Neural cell (in vitro differentiated cells): ENCODE measurements around the gene TAOK3. TPM values are rescaled to one million over a fixed set of nuclear protein-coding genes. Genes with fewer than 3 reads are reported as not detected.
A peak's percentile ranks its signal among the peaks of the same experiment; 100 is the strongest.

ENCODE experiments used
- H2AFZ ChIP-seq: fragments of 200-600, 300-800 bp; sonication (generic), shearing (Covaris generic); 2 replicates; pipeline ENCODE4 v1.6.0; 2014; ENCODE audit warnings: low read depth, mild to moderate bottlenecking, antibody characterized with exemption, low read length, moderate library complexity
- H3F3A ChIP-seq: fragments of 200-600 bp; shearing (Covaris generic); 2 replicates; pipeline ENCODE4 v1.6.1; 2016; ENCODE audit warnings: mild to moderate bottlenecking, moderate library complexity, mixed read lengths, antibody characterized with exemption, low read length; ENCODE audit not compliant: insufficient read depth, poor library complexity, severe bottlenecking
- H3K27ac ChIP-seq: fragments of 200-600, 300-800 bp; sonication (generic), shearing (Covaris generic); 2 replicates; pipeline ENCODE4 v1.5.1; 2014; ENCODE audit warnings: mild to moderate bottlenecking, low read length, moderate library complexity
- H3K27me3 ChIP-seq: fragments of 300-800, 200-600 bp; sonication (generic), shearing (Covaris generic); 2 replicates; pipeline ENCODE4 v1.6.0; 2014; ENCODE audit warnings: mild to moderate bottlenecking, low read depth, low read length, moderate library complexity; ENCODE audit not compliant: insufficient read depth
- H3K36me3 ChIP-seq: fragments of 300-800, 200-600 bp; sonication (generic), shearing (Covaris generic); 2 replicates; pipeline ENCODE4 v1.5.1; 2014; ENCODE audit warnings: mild to moderate bottlenecking, antibody characterized with exemption, low read length, moderate library complexity; ENCODE audit not compliant: insufficient read depth
- H3K4me2 ChIP-seq: fragments of 300-800, 200-600 bp; sonication (generic), shearing (Covaris generic); 2 replicates; pipeline ENCODE4 v1.6.0; 2014; ENCODE audit warnings: mild to moderate bottlenecking, low read length
- H3K4me3 ChIP-seq: fragments of 300-800, 200-600 bp; sonication (generic), shearing (Covaris generic); 2 replicates; pipeline ENCODE4 v1.5.1; 2014; ENCODE audit warnings: mild to moderate bottlenecking, low read length, moderate library complexity
- H3K79me2 ChIP-seq: fragments of 200-600 bp; shearing (Covaris generic); replicated peaks from 2 replicates; pipeline ENCODE4 v1.6.0; 2014; ENCODE audit warnings: mild to moderate bottlenecking, low read length, moderate library complexity; ENCODE audit not compliant: insufficient read depth
- H3K9ac ChIP-seq: fragments of 300-800, 200-600 bp; sonication (generic), shearing (Covaris generic); 2 replicates; pipeline ENCODE4 v1.6.1; 2016; ENCODE audit warnings: mild to moderate bottlenecking, low read length, mixed read lengths
- H3K9me2 ChIP-seq: fragments of 200-600 bp; shearing (Covaris generic); 2 replicates; pipeline ENCODE4 v1.6.1; 2016; ENCODE audit warnings: mild to moderate bottlenecking, low read length, mixed read lengths; ENCODE audit not compliant: insufficient read depth
- H3K9me3 ChIP-seq: fragments of 200-600, 300-800 bp; sonication (generic), shearing (Covaris generic); 2 replicates; pipeline ENCODE4 v1.6.1; 2016; ENCODE audit warnings: mild to moderate bottlenecking, mixed run types, low read length, moderate library complexity, mixed read lengths
- H4K20me1 ChIP-seq: fragments of 200-600 bp; shearing (Covaris generic); 2 replicates; pipeline ENCODE4 v1.6.1; 2016; ENCODE audit warnings: mild to moderate bottlenecking, mixed run types; ENCODE audit not compliant: insufficient read depth
- CTCF ChIP-seq: fragments of 450-650 bp; IDR thresholded peaks from 2 replicates; pipeline ENCODE4 v1.5.1; 2014; ENCODE audit warnings: antibody characterized with exemption, mild to moderate bottlenecking, moderate library complexity; ENCODE audit not compliant: poor library complexity, severe bottlenecking
- EP300 ChIP-seq: fragments of 450-650 bp; conservative IDR thresholded peaks from 2 replicates; pipeline ENCODE4 v1.6.1; 2014; ENCODE audit warnings: antibody characterized with exemption, mild to moderate bottlenecking, moderate library complexity; ENCODE audit not compliant: poor library complexity, severe bottlenecking
- EZH2 ChIP-seq: fragments of 200-600, 300-800 bp; shearing (Covaris generic), sonication (generic); IDR thresholded peaks from 2 replicates; pipeline ENCODE4 v1.6.1; 2014; ENCODE audit warnings: antibody characterized with exemption, low read length, borderline replicate concordance, mild to moderate bottlenecking; ENCODE audit not compliant: insufficient read depth, poor library complexity, severe bottlenecking
- MXI1 ChIP-seq: fragments of 450-650 bp; conservative IDR thresholded peaks from 2 replicates; pipeline ENCODE4 v1.6.1; 2014; ENCODE audit warnings: antibody characterized with exemption, mild to moderate bottlenecking; ENCODE audit not compliant: poor library complexity, severe bottlenecking
- POLR2AphosphoS5 ChIP-seq: IDR thresholded peaks from 2 replicates; pipeline ENCODE4 v1.6.1; 2012
- RAD21 ChIP-seq: fragments of 450-650 bp; conservative IDR thresholded peaks from 2 replicates; pipeline ENCODE4 v1.6.1; 2014; ENCODE audit warnings: antibody characterized with exemption, mild to moderate bottlenecking, moderate library complexity
- REST ChIP-seq: IDR thresholded peaks from 2 replicates; pipeline ENCODE4 v1.6.1; 2012; ENCODE audit warnings: borderline replicate concordance
- SMC3 ChIP-seq: fragments of 450-650 bp; conservative IDR thresholded peaks from 2 replicates; pipeline ENCODE4 v1.6.1; 2014; ENCODE audit warnings: antibody characterized with exemption, mild to moderate bottlenecking, moderate library complexity; ENCODE audit not compliant: poor library complexity
- TAF1 ChIP-seq: IDR thresholded peaks from 2 replicates; pipeline ENCODE4 v1.6.1; 2012; ENCODE audit warnings: low read depth
- polyA plus RNA-seq: library from polyadenylated mRNA; depleted of rRNA; stranded (reverse); fragments of >200 nt; gene quantifications from 2 replicates; pipeline ENCODE4 v1.2.3, GENCODE V29; 2014

TAOK3 gene
- polyA plus RNA-seq, 1 donor from 2014 or later: 148 TPM

- Histone ChIP-seq H3K4me3 (peak overlapping the region; percentile 71), H2AFZ (peak overlapping the region; percentile 71), H3K27me3 (no peaks in the 10 kb centered on the region), H3F3A (peaks cover 2% of the 10 kb centered on the region), H3K9me3 (no peaks in the 10 kb centered on the region), H3K27ac (peak overlapping the region; percentile 92), H3K9ac (peak overlapping the region; percentile 90), H3K36me3 (no peaks in the 10 kb centered on the region), H4K20me1 (no peaks in the 10 kb centered on the region), H3K79me2 (peaks cover 44% of the 10 kb centered on the region), H3K4me2 (peak overlapping the region; percentile 85), H3K9me2 (no peaks in the 10 kb centered on the region)
- no peak for TF ChIP-seq CTCF
- peak; percentile 62 for TF ChIP-seq REST
- TF ChIP-seq EZH2: no peak
- TF ChIP-seq RAD21: no peak
- TF ChIP-seq TAF1: peak; percentile 15
- TF ChIP-seq SMC3: no peak
- no peak for TF ChIP-seq MXI1
- TF ChIP-seq EP300: no peak
- TF ChIP-seq POLR2AphosphoS5: peak; percentile 85
These were observed 182.4 kb downstream of the TAOK3 start for GRCh38 chr12:118190266-118190665.

- H3K36me3 ChIP-seq: no peaks in the 10 kb centered on the region
- H3F3A ChIP-seq: peaks cover 2% of the 10 kb centered on the region
- H3K27ac ChIP-seq: peak overlapping the region; percentile 92
- no peaks in the 10 kb centered on the region for H3K27me3 ChIP-seq
- no peaks in the 10 kb centered on the region for H3K9me2 ChIP-seq
- peak overlapping the region; percentile 71 for H3K4me3 ChIP-seq
- peak overlapping the region; percentile 90 for H3K9ac ChIP-seq
- peak; percentile 36 for TF ChIP-seq MXI1
- no peak for TF ChIP-seq TAF1
- no peak for TF ChIP-seq EP300
- no peak for TF ChIP-seq RAD21
- no peak for TF ChIP-seq CTCF
- TF ChIP-seq POLR2AphosphoS5: peak; percentile 20
- TF ChIP-seq SMC3: no peak
- TF ChIP-seq EZH2: no peak
- peak; percentile 35 for TF ChIP-seq REST
- H4K20me1 ChIP-seq: no peaks in the 10 kb centered on the region
- peak overlapping the region; percentile 85 for H3K4me2 ChIP-seq
- H3K9me3 ChIP-seq: no peaks in the 10 kb centered on the region
- H2AFZ ChIP-seq: peak overlapping the region; percentile 71
- H3K79me2 ChIP-seq: peaks cover 44% of the 10 kb centered on the region
These were observed 182.9 kb downstream of the TAOK3 start for GRCh38 chr12:118189741-118190191.
